ENCODE measurements around the gene NT5C2.
"Not testable (repeated sequence)": the region's sequence is repeated elsewhere in the genome, so short reads cannot be mapped to it uniquely, and the experiment has no call there.

Gene NT5C2

DNA sequence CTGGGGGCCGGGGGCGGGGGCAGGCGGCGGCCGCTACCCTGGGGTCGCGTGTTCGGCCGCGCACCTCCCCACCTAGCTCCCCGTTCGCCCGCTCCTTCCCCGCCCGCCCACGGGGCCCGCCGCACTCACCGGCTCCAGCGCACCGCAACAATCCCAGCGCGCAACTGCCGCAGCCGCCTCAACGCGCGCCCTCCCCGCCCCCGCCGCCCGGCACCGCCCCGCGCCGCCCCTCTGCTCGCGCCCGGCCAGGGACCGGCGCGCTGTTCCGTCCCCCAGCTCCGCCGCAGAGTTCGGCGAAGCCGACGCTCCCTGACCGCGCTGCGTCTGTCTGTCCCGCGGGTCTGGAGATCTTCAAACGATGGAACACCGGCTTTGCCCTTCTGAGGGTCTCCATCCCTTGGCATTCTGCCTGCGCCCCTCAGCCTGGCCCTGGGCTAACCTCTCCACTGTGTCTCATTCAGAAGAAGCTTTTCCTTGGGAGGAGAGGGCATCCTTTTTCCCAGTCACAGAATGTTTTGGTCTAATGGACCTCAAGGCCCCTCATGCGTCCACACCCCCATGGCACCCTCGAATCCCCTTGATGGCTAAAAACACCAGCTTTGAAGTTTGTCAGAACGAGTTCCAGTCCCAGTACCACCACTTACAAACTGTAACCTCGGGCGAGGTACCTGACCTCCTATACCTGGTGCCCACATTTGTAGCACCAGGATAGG lies at the start of gene NT5C2:
TSS of gene NT5C2 (minus strand) at position 166 of the 713 bp plus-strand sequence. CDS start 18,314 bp downstream, outside the sequence.
- DNase-seq = no peak

DNA sequence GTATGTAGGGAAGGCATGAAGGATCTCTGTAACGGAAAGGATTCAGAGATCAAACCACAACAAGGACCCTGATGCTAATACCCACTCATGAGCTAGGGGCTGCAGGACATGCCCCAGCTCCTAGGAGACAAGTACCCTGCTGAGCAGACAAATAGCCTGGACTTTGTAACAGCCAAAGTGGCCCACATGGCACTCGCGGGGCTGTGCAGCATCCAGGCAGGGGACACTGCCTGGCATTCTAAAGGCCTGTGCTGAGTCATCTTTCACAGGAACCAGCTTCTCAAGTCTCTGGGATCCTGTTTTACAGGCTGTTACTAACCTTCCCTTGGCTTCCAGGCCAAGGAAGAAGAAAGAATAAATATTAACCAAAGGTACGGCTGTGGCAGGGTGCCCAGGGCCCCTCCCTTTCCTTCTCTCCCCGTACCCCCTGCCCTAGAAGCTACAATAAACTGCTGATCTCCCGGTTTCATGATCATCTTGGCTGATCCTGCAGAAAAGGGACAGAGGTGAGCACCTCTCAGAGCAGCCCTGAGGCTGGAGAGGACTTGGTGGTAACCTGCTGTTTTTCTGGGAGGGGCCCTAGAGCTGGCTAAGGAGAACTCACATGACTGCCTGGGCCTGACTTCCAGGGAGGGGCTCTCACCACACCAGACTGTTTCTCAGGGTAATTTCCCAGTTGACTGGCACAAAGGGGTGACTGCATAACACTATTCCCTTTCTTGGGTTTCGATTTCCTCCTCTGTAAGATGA lies 48.4 kb upstream of the NT5C2 start:
- no peak for DNase-seq

DNA sequence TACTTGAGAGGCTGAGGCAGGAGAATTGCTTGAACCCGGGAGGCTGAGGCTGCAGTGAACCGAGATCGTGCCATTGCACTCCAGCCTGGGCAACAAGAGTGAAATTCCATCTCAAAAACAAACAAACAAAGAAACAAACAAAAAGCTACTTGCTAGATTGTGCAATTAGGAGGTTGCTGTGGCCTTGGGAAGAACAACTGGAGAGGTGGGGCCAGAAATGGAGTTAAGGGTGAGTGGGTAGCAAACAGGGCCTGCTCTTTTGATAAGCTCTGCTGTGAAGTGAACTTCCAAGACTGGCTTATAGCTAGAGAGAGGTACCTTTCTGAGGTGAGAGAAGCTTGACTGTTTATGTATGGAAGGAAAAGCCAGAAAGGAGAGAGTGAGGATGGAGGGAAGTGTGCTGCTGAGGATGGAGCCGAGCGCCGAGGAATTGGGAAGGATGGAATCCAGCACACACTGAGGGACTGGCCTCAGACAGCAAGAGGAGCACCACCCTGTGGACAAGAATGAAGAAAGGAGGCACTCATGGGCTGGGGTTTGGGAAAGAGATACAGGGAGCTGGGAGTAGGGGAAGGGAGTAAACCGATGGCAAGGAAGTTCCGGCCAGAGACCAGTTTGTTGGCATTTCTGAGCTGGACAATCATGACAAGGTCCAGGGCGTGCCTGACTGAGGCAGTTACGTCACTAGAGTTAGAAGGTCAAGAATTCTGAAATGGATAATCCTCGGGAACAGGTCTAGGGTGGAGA lies 45.6 kb upstream of the NT5C2 start:
- DNase-seq = no peak

DNA sequence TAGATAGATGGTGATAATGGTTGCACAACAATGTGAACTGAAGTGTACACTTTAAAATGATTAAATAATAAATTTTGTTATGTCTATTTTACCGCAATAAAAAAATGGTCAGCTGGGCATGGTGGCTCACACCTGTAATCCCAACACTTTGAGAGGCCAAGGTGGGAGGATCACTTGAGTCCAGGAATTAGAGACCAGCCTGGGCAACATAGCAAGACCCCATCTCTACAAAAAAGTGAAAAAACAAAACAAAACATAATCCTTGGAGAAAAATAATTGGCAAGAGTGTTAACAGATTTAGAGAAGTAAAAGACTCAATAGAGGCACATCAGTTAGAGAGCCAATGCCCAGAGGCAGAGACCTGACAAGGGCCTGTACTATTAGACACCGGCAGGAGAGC lies 42.7 kb upstream of the NT5C2 start:
- DNase-seq = no peak

DNA sequence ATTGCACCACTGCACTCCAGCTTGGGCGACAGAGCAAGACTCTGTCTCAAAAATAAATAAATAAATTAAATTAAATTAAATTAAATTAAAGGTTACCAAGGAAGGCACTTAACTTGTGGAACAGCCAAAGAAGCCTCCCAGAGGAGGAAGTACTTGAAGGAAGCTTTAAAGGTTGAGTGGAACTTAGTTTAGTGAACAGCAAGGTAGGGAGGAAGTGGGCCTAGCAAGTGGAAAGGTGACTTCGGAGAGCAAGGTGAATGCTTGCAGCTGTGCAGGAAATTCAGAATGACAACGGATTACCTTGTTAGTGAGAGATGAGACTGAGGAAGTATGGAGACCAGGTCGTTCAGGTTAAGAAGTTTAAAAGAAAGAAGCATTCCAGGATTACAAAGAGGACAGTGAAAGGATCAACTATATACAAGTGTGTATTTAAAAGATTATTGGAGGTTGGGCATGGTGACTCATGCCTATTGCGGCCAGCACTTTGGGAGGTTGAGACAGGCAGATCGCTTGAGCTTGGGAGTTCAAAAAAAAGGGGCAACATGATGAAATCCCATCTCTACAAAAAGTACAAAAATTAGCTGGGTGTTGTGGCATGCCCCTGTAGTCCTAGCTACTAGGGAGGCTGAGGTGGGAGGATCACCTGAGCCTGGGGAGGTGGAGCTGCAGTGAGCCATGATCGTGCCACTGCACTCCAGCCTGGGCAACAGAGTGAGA lies 39.9 kb upstream of the NT5C2 start:
- DNase-seq = no peak

DNA sequence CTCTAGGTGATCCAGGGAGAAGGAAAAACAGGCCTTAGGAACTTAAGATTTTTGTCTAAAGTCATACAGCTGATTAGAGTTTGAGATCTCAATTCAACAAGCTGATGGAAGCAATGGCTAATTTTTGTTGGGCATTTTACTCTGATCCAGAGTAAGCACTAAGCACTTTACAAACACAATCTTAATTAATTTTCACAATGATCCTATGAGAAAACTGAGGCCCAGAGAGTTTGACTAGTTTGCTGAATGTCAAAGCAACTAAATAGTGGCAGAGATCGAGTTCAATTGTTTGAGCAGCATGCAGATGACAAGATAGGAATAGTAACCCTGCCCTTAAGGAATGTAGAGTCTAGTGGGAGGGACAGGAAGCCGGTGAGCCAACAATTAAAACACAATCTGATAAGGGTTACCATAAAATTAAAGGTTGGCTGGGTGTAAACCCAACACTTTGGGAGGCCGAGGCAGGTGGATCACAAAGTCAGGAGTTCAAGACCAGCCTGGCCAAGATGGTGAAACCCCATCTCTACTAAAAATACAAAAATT lies 39.1 kb upstream of the NT5C2 start:
- no peak for DNase-seq

DNA sequence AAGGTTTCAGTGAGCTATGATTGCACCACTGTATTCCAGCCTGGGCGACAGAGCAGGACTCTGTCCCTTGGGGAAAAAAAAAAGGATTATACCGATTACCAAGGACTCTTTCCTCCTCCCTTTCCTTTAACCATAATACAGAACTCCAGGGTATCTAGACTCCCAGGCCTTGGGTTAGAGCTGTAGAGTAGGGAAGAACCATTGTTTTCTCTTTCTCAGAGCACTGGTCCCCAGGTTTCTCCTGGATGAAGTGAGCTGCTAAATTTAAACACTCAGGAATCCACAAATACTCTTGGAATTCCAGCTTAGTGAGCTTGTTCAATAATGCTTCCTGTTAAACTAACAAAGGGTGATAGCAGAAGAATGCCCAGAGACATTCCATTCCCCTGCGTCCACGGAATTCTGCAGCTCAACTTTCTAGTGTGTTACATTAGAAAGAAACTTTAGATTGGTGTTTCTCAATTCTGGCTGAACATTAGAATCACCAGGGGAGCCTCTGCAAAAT lies 38.0 kb upstream of the NT5C2 start:
- DNase-seq = no peak

DNA sequence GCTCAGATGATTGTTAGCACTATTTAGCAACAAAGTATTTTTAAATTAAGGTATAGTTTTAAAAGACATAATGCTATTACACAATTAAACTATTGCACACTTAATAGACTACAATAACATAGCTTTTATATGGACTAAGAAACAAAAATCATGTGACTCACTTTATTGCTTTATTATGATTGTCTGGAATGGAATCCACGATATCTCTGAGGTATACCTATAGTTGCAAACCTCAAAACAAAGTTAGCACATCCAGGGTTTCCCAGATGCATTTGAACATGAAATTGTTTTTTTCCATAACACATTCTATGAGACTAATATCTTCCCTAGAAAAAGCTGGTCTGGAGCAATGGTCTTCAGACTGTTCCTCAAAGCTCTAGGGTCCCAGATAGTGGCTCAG lies 34.3 kb upstream of the NT5C2 start:
- no peak for DNase-seq

DNA sequence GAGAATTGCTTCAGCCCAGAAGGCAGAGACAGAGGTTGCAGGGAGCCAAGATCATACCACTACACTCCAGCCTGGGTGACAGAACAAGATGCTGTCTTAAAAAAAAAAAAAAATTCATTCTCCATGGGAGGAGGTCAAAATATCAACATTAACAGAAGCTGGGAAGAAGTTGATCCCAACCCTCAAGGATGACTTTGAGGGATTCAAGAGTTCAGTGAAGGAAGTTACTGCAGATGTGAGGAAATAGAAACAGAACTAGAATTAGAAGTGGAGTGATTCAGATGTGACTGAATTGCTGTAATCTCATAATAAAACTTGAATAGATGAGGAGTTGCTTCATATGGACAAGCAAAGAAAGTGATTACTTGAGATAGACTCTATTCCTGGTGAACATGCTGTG lies 32.9 kb upstream of the NT5C2 start:
- DNase-seq = no peak

DNA sequence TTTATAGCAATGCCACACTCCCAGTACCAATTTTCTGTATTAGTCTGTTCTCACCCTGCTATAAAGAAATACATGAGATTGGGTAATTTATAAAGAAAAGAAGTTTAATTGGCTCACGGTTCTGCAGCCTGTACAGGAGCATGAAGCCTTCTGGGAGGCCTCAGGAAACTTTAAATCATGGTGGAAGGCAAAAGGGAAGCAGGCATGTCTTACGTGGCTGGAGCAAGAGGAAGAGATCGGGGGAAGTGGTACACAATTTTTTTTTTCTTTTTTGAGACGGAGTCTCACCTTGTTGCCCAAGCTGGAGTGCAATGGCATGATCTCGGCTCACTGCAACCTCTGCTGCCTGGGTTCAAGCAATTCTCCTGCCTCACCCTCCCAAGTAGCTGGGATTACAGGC lies 31.6 kb upstream of the NT5C2 start:
- DNase-seq = not testable (repeated sequence)

DNA sequence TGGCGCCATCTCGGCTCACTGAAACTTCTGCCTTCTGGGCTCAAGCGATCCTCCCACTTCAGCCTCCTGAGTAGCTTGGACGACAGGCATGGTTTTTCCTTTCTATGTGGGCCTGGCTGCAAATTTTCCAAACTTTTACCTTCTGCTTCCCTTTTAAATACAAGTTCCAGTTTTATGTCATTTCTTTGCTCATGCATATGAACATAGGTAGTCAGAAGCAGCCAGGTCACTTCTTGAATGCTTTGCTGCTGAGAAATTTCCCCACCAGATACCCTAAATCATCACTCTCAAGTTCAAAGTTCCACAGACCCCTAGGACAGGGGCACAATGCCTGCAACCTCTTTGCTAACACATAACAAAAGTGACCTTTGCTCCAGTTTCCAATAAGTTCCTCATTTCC lies 31.1 kb upstream of the NT5C2 start:
- no peak for DNase-seq

DNA sequence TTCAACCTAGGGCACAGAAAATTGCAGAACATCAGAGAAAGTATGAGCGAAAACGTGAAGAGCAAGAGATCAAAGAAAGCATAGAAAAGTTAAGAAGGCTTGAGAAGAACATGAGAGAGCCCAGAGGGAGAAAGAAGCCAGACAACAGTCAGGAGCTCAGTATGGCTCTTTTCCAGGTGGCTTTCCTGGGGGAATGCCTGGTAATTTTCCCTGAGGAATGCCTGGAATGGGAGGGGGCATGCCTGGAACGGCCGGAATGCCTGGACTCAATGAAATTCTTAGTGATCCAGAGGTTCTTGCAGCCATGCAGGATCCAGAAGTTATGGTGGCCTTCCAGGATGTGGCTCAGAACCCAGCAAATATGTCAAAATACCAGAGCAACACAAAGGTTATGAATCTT lies 23.3 kb upstream of the NT5C2 start:
- DNase-seq = not testable (repeated sequence)

DNA sequence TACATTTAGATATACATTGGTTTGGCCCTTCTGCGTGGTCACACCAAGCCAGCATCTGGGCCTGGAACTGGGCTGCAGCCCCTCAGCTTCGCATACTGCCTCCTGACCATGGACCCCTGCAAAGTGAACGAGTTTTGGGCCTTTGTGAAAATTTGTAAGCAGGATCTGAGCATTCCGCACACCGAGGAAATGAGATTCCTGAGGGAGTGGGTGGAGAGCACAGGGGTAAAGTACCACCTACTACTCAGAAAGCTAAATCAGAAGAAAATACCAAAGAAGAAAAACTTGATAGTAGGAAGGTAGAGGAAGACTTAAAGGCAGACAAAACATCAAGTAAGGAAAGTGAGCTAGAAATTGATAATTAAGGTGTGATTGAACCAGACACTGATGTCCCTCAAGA lies 22.5 kb upstream of the NT5C2 start:
- no peak for DNase-seq

DNA sequence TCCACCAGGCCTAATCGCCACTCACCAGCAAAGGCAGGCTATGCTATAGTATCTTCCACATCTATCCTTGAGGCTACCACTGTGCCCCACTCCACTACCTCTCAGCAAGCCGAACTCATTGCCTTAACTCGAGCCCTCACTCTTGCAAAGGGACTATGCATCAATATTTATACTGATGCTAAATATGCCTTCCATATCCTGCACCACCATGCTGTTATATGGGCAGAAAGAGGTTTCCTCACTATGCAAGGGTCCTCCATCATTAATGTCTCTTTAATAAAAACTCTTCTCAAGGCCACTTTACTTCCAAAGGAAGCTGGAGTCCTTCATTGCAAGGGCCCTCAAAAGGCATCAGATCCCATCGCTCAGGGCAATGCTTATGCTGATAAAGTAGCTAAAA lies 17.2 kb upstream of the NT5C2 start:
- not testable (repeated sequence) for DNase-seq

DNA sequence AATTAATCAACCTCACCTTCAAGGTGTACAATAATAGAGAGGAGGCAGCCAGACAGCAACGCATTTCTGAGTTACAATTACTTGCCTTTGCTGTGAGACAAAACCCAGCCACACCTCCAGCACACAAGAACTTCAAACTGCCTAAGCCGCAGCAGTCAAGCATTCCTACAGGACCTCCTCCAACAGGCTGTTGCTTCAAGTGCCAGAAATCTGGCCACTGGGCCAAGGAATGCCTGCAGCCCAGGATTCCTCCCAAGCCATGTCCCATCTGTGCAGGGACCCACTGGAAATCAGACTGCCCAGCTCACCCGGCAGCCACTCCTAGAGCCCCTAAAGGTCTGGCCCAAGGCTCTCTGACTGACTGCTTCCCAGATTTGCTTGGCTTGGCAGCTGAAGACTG lies 14.6 kb upstream of the NT5C2 start:
- not testable (repeated sequence) for DNase-seq

DNA sequence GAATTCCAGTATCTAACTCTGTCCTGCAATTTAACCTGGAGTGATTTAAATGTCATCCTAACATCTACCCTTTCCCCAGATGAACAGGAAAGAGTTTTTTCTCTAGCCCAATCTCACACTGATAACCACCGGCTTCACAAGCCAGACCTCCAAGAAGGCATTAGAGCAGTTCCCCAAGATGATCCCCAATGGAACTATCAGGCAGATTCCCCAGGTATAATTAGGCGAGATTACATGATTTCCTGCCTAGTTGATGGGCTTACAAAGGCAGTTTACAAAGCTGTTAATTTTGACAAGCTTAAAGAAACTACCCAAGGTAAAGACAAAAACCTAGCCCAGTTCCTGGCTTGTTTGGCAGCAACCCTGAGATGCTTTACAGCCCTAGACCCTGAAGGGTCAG lies 14.1 kb upstream of the NT5C2 start:
- no peak for DNase-seq

DNA sequence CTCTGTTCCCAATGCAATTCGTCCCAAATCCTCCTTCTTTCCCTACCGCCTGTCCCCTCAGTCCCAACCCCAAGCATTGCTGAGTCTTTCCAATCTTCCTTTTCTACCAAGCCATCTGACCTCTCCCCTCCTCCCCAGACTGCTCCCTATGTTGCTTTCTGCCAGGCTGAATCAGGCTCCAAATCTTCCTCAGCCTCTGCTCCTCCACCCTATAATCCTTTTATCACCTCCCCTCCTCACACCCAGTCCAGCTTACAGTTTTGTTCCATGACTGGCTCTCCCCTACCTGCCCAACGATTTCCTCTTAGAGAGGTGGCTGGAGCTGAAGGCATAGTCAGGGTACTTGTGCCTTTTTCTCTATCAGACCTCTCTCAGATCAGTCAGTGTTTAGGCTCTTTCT lies 13.6 kb upstream of the NT5C2 start:
- DNase-seq = not testable (repeated sequence)

DNA sequence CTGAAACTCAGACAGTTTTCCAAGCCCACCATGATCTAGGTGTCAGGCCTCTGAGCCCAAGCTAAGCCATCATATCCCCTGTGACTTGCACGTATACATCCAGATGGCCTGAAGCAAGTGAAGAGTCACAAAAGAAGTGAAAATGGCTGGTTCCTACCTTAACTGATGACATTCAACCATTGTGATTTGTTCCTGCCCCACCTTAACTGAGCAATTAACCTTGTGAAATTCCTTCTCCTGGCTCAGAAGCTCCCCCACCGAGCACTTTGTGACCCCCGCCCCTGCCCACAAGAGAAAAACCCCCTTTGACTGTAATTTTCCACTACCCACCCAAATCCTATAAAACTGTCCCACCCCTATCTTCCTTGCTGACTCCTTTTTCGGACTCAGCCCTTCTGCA lies 12.3 kb upstream of the NT5C2 start:
- not testable (repeated sequence) for DNase-seq

DNA sequence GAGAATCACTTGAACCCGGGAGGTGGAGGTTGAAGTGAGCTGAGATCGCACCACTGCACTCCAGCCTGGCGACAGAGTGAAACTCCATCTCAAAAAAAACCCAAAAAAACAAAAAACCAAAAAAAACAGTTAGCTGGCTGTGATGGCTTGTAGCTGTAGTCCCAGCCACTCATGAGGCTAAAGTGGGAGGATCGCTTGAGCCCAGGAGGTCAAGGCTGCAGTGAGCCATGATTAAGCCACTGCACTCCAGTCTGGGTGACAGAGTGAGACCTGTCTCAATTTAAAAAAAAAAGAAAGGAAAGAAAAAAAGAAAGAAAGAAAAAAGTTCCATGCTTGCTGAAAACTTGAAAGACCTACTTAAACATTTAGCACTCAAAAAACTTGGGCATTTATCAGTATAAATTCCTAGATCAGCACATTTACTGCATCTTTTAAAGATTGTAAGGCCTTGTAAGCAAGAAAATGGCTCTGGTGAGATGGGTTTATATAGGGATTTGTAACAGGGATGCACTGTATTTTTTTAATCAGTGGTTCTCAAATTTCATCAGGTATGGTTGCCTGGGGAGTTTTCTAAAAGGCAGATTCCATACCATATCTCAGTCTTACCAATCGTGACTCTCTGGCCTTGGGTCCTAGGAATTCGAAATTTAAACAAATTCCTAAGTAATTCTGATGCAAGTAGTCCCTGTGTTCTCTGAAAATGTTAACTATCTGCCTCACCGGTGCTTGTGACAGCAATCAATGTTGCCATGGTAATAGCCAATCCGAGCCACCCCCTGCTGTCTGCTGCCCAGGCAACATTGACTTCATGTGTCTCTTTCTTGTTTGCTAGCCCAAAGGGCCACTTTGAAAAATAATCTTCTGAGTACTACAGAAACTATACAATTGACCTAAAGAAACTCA lies 11.5 kb upstream of the NT5C2 start:
- DNase-seq = no peak

DNA sequence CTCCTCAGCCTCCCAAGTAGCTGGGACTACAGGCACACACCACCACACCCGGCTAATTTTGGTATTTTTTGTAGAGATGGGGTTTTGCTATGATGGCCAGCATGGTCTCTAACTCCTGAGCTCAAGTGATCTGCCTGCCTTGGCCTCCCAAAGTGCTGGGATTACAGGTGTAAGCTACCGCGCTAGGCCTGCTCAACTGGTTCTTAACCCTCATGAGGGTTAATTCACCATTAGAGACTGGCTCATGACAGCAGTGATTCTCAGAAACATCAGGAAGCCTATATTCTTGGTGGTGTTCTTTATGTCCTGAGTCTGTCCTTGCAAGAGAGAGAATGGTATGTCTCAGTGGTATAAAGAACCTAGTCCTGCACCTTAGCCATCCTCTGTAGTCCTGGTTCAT lies 10.4 kb upstream of the NT5C2 start:
- DNase-seq = no peak

DNA sequence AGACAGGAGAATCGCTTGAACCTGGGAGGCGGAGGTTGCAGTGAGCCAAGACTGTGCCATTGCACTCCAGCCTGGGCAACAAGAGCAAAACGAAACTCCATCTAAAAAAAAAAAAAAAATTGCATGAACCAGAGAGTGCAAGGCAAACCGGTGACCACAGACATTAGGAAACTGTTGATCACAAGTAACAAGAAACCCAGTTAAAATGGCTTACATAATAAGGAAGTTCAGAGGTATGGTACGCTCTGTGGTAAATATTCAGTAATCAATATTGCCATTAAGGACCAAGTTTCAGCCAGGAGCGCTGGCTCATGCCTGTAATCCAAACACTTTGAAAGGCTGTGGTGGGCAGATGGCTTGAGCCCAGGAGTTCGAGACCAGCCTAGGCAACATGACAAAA lies 9.2 kb upstream of the NT5C2 start:
- no peak for DNase-seq

DNA sequence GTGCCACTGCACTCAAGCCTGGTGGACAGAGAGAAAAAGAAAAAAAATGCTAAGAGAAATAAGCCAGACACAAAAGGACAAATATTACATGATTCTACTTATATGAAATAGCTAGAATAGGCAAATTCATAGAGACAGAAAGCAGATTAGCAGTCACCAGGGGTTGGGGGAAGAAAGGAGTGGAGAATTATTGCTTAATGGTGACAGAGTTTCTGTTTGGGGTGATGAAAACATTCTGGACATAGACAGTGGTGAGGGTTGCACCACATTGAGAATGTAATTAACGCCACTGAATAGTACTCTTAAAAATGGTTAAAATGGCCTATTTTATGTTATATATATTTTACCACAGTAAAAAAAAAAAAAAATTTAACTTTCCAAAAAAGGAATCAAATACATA lies 6.4 kb upstream of the NT5C2 start:
- DNase-seq = no peak
